Liver (tissue), 9 donors: ENCODE measurements around the gene LRRC47. TPM values are rescaled to one million over a fixed set of nuclear protein-coding genes. Genes with fewer than 3 reads are reported as not detected.
"Not testable (repeated sequence)": the region's sequence is repeated elsewhere in the genome, so short reads cannot be mapped to it uniquely, and the experiment has no call there.

Experiments
- DNase-seq: peaks from one replicate; pipeline ENCODE4 v3.0.0-alpha.2; 2017; ENCODE audit warnings: low spot score
- H3K27ac ChIP-seq, 2 donors: one replicate each; pipeline ENCODE4 v1.7.0; 2013; ENCODE audit warnings: inconsistent platforms in 2 of 2, low read length in 2 of 2, control low read depth in 1 of 2, low read depth in 1 of 2, mild to moderate bottlenecking in 1 of 2
- H3K27me3 ChIP-seq, 4 donors: one replicate each; pipeline versions ENCODE4 v1.6.1 to v1.7.0; 2013; ENCODE audit warnings: low read length in 3 of 4, inconsistent platforms in 1 of 4, mild to moderate bottlenecking in 1 of 4, moderate library complexity in 1 of 4; ENCODE audit not compliant: control insufficient read depth in 4 of 4, insufficient read depth in 4 of 4
- H3K36me3 ChIP-seq, 4 donors: one replicate each; pipeline versions ENCODE4 v1.6.1 to v1.7.0; 2013; ENCODE audit warnings: low read length in 3 of 4, mild to moderate bottlenecking in 3 of 4, low read depth in 1 of 4, moderate library complexity in 1 of 4; ENCODE audit not compliant: control insufficient read depth in 4 of 4, insufficient read depth in 3 of 4
- H3K4me1 ChIP-seq, 4 donors: one replicate each; pipeline versions ENCODE4 v1.6.1 to v1.7.0; 2013; ENCODE audit warnings: low read length in 3 of 4, mild to moderate bottlenecking in 3 of 4, moderate library complexity in 1 of 4; ENCODE audit not compliant: control insufficient read depth in 4 of 4, insufficient read depth in 4 of 4
- H3K4me3 ChIP-seq, 3 donors: one replicate each; pipeline versions ENCODE4 v1.6.1 to v1.7.0; 2013; ENCODE audit warnings: low read length in 3 of 3, control low read depth in 1 of 3, low read depth in 1 of 3, mild to moderate bottlenecking in 1 of 3
- H3K9ac ChIP-seq, 2 donors: one replicate each; pipeline ENCODE4 v1.7.0; 2013; ENCODE audit warnings: low read length in 2 of 2, mild to moderate bottlenecking in 2 of 2, moderate library complexity in 2 of 2, control low read depth in 1 of 2, low read depth in 1 of 2
- H3K9me3 ChIP-seq, 4 donors: one replicate each; pipeline versions ENCODE4 v1.6.1 to v1.7.0; 2013; ENCODE audit warnings: low read length in 3 of 4; ENCODE audit not compliant: control insufficient read depth in 4 of 4
- ATF3 ChIP-seq: IDR thresholded peaks from 2 replicates; pipeline ENCODE4 v1.6.1; 2016; ENCODE audit warnings: antibody characterized with exemption
- CTCF ChIP-seq: fragments of 150-350 bp; IDR thresholded peaks from 2 replicates; pipeline ENCODE4 v1.5.1; 2017; ENCODE audit warnings: improper control_type of control experiment, low read depth, low read length; ENCODE audit not compliant: missing input control
- EGR1 ChIP-seq, 2 donors: IDR thresholded peaks; 2 replicates each; pipeline ENCODE4 v1.6.1; 2016 to 2018; ENCODE audit warnings: antibody characterized with exemption in 2 of 2, low read depth in 2 of 2
- GABPA ChIP-seq, 2 donors: IDR thresholded peaks in 1 of 2; conservative IDR thresholded peaks in 1 of 2; 2 replicates each; pipeline ENCODE4 v1.6.1; 2016; ENCODE audit warnings: antibody characterized with exemption in 2 of 2, mild to moderate bottlenecking in 1 of 2, moderate library complexity in 1 of 2
- HNF4A ChIP-seq, 2 donors: conservative IDR thresholded peaks; 2 replicates each; pipeline ENCODE4 v1.6.1; 2016; ENCODE audit warnings: antibody characterized with exemption in 2 of 2, mild to moderate bottlenecking in 2 of 2
- HNF4G ChIP-seq: IDR thresholded peaks from 2 replicates; pipeline ENCODE4 v1.6.1; 2016; ENCODE audit warnings: antibody characterized with exemption
- RAD21 ChIP-seq, 2 donors: IDR thresholded peaks; 2 replicates each; pipeline ENCODE4 v1.6.1; 2016; ENCODE audit warnings: antibody characterized with exemption in 2 of 2, mild to moderate bottlenecking in 2 of 2
- REST ChIP-seq: IDR thresholded peaks from 2 replicates; pipeline ENCODE4 v1.6.1; 2016; ENCODE audit warnings: antibody characterized with exemption, mild to moderate bottlenecking
- RXRA ChIP-seq, 2 donors: IDR thresholded peaks; 2 replicates each; pipeline ENCODE4 v1.6.1; 2017 to 2018; ENCODE audit warnings: antibody characterized with exemption in 2 of 2, mild to moderate bottlenecking in 1 of 2
- TAF1 ChIP-seq: conservative IDR thresholded peaks from 2 replicates; pipeline ENCODE4 v1.6.1; 2016; ENCODE audit warnings: antibody characterized with exemption, mild to moderate bottlenecking
- ZBTB33 ChIP-seq: IDR thresholded peaks from 2 replicates; pipeline ENCODE4 v1.6.1; 2016; ENCODE audit warnings: antibody characterized with exemption
- WGBS: extraction: QIAGEN DNeasy Blood & Tissue Kit; methylation state at CpG from one replicate; pipeline ENCODE4 v1.1.7; 2013; 5-methylcytosine and 5-hydroxymethylcytosine counted together
- polyA plus RNA-seq, 2 donors: library from polyadenylated mRNA; stranded (reverse) in 1 of 2; unstranded in 1 of 2; fragments of 200-250 nt in 1 of 2; fragments of >200 nt in 1 of 2; fragmentation: Nextera tagmentation in 1 of 2; extraction: Ambion mirVana in 1 of 2; gene quantifications; one replicate each; pipeline versions ENCODE4 v1.2.1 to v1.2.3, GENCODE V29; 2013 to 2015
- total RNA-seq, 2 donors: library from RNA; depleted of rRNA; stranded (reverse); fragments of >200 nt; gene quantifications; one replicate each; pipeline ENCODE4 v1.2.3, GENCODE V29; 2014
- donor health status: healthy.
- donor health status: healthy.
- donor health status: healthy.
- donor health status: healthy.
- donor health status: healthy.

Gene LRRC47
- total and polyA plus RNA-seq, 4 donors: 8.7 to 23.8 (median 15.4) TPM

DNA sequence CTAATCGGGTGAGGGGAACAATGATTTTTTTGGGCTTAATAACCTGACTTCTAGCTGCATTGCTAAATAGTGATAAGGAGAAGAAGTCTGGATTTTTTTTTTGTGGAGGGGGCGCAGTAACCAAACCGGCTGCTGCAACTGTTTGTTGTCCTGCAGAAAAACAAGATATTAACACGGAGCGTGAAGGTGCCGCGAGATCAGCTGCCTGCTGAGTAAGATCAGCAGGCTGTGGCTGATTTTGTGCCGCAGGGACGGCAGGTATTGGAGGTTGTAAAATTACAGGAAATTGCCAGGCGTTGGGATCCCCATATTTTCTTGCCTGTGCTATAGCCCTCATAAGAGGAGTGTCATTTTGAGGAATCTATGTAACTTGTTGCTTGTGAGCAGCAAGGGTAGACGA is 8.7 kb upstream of the LRRC47 start:
- H3K4me1 ChIP-seq: no peaks in the 10 kb centered on the region
- no peak for DNase-seq
- no peak for TF ChIP-seq ZBTB33
- TF ChIP-seq GABPA (IDR thresholded peaks at IDR 0.05 in 1 of 2, conservative IDR thresholded peaks at IDR 0.05 in 1 of 2): no peak
- TF ChIP-seq ATF3: no peak
- H3K9ac ChIP-seq: no peak overlapping the region
- no peaks in the 10 kb centered on the region for H3K9me3 ChIP-seq
- WGBS: 80% methylated on average over 11 of the region's 11 CpGs
- H3K27me3 ChIP-seq: peaks cover 0 to 4% (median 0%) of the 10 kb centered on the region in 4 donors
- H3K4me3 ChIP-seq: no peak overlapping the region
- no peak overlapping the region for H3K27ac ChIP-seq
- H3K36me3 ChIP-seq: no peaks in the 10 kb centered on the region

- DNase-seq, H3K27me3 ChIP-seq, H3K36me3 ChIP-seq, H3K4me1 ChIP-seq, H3K27ac ChIP-seq, H3K9ac ChIP-seq, H3K9me3 ChIP-seq, H3K4me3 ChIP-seq: not testable (repeated sequence)
- 72% methylated on average over 7 of the region's 7 CpGs for WGBS
These were observed 8.3 kb upstream of the LRRC47 start for GRCh38 chr1:3804627-3804944.

DNA sequence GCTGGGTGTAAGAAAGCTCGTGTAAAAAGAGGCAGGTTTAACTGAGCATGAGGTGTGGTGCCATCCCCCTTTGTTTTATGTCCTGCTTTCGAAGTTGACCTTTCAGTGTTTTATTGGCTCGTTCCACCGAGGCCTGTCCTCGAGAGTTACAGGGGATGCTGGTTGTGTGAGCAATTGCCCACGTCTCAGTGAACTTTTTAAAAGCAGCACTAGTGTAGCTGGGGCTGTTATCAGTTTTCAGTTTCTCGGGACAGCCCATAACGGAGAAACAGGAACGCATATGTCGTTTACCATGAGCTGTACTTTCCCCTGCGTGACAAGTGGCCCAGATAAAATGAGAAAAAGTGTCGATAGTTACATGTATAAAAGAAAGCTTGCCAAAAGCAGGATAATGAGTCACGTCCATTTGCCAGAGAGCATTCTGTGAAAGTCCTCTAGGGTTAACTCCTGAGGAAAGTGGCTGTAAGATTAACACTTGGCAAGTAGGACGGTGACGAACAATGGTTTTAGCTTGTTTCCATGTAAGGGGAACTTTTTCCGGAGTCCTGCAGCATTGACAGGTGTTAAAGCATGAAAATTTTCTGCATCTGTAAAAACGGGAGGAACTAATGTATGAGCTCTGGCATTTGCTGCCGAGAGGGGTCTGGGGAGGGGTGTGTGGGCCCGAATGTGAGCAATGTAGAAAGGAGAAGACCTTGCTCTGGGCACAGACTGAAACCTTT is 7.8 kb upstream of the LRRC47 start:
- H3K9me3 ChIP-seq: no peaks in the 10 kb centered on the region
- no peak overlapping the region for H3K4me3 ChIP-seq
- peaks cover 0 to 4% (median 0%) of the 10 kb centered on the region in 4 donors for H3K27me3 ChIP-seq
- H3K4me1 ChIP-seq: no peaks in the 10 kb centered on the region
- WGBS: 71% methylated on average over 19 of the region's 19 CpGs
- no peak overlapping the region for H3K27ac ChIP-seq
- TF ChIP-seq GABPA (IDR thresholded peaks at IDR 0.05 in 1 of 2, conservative IDR thresholded peaks at IDR 0.05 in 1 of 2): no peak
- no peak for TF ChIP-seq RAD21 (IDR thresholded peaks at IDR 0.05)
- TF ChIP-seq TAF1: no peak
- TF ChIP-seq RXRA (IDR thresholded peaks at IDR 0.05): no peak
- no peak for TF ChIP-seq HNF4A (conservative IDR thresholded peaks at IDR 0.05)
- TF ChIP-seq REST: no peak
- no peak for TF ChIP-seq EGR1 (IDR thresholded peaks at IDR 0.05; ENCODE audit: low read depth in 2 of 2)
- TF ChIP-seq HNF4G: no peak
- no peak for TF ChIP-seq CTCF
- no peak overlapping the region for H3K9ac ChIP-seq
- no peaks in the 10 kb centered on the region for H3K36me3 ChIP-seq
- DNase-seq: no peak

GRCh38 chr1:3800795-3801194 is 4.5 kb upstream of the LRRC47 start:
- not testable (repeated sequence) for H3K9ac ChIP-seq, DNase-seq, H3K27ac ChIP-seq, H3K27me3 ChIP-seq, H3K4me3 ChIP-seq, H3K36me3 ChIP-seq, H3K4me1 ChIP-seq, H3K9me3 ChIP-seq
- 75% methylated on average over 3 of the region's 3 CpGs for WGBS
